Retinal pigment epithelial cell (primary cell): ENCODE data around the gene SNCAIP.

Source experiments
- DNase-seq: peaks from one replicate; pipeline ENCODE4 v3.0.0-alpha.2; 2010; ENCODE audit warnings: low read depth
- H3K4me3 ChIP-seq: 2 replicates; pipeline ENCODE4 v1.5.1; 2011; ENCODE audit warnings: mild to moderate bottlenecking, low read length, control low read depth, moderate library complexity
- TF ChIP-seq, protein P1 (sequence below): conservative IDR thresholded peaks from 2 replicates; pipeline ENCODE4 v1.5.1; 2011; ENCODE audit warnings: low read depth, low read length, control low read depth, inconsistent platforms

SNCAIP gene

DNA sequence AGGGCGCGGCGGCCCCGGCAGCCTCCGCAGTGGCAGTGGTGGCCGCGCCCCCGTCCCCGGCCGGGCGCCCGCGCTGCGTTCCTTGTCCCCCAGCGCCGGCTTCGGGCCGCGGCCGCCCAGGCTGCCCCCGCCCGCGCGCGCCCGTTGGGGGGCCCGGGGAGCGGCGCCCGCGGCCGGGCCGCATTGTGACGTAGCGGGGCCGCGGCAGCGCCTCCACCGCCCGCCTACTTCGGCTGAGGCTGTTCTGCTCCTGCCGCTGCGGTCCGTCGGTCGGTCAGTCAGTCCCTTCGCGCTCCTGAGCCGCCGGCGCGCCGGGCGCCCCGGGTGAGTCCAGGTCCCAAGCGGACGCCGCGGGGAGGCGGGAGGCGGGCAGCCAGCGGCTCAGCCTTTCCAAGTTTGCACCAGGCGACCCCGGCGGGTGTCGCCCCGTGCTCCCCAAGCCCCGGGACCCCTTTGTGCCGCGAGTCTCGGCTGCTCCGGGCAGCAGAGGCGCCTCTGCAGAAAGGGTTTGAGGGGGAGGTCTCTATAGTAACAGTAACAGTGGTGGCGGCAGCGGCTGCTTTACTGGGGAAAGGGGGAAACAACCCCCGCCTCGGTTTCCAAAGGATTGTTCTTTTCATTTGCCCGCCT, at the start of gene SNCAIP:
SNCAIP (plus strand) TSS at position 277 of the 630 bp plus-strand sequence. CDS start 78,898 bp downstream, outside the sequence.
- peak within 1 kb of the TSS; percentile 60 for H3K4me3 ChIP-seq
- DNase-seq, result no peak

DNA sequence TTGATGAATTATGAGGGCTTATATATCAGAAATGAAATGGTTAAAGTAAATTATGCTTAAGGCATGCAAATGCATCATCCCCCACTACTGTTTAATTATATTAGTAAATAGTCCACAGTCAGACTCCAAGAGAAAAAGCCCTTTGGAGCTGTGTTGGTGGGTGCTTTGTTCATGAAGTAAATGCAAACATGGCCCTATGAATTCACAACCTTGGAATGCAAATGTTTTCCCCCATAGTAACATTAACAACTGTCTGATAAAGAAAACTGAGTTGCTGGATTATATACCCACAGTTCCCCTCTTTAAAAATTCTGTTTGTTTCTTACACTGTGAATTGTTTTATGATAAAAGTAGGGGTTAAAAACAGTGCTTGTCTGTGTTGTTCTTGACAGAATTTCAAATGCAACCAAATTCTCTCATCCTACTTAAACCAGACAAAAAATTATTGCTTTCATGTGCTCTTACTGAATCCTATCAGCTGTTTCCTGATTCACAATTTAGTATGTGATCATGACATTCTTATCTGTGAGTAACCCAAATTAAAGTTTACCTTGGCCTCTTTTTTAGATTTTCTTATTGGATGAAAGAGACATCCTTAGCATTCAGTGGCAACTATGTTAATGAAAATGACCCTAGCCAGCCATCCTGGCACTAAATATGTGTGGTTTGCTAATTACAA, 48.5 kb upstream of the SNCAIP start:
- no peak for DNase-seq
- no peak overlapping the region for H3K4me3 ChIP-seq
- TF ChIP-seq, protein P1, sequence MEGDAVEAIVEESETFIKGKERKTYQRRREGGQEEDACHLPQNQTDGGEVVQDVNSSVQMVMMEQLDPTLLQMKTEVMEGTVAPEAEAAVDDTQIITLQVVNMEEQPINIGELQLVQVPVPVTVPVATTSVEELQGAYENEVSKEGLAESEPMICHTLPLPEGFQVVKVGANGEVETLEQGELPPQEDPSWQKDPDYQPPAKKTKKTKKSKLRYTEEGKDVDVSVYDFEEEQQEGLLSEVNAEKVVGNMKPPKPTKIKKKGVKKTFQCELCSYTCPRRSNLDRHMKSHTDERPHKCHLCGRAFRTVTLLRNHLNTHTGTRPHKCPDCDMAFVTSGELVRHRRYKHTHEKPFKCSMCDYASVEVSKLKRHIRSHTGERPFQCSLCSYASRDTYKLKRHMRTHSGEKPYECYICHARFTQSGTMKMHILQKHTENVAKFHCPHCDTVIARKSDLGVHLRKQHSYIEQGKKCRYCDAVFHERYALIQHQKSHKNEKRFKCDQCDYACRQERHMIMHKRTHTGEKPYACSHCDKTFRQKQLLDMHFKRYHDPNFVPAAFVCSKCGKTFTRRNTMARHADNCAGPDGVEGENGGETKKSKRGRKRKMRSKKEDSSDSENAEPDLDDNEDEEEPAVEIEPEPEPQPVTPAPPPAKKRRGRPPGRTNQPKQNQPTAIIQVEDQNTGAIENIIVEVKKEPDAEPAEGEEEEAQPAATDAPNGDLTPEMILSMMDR, result no peak

More for the DNA sequence above, at the start of gene SNCAIP:
- TF ChIP-seq, protein P1, result no peak

DNA sequence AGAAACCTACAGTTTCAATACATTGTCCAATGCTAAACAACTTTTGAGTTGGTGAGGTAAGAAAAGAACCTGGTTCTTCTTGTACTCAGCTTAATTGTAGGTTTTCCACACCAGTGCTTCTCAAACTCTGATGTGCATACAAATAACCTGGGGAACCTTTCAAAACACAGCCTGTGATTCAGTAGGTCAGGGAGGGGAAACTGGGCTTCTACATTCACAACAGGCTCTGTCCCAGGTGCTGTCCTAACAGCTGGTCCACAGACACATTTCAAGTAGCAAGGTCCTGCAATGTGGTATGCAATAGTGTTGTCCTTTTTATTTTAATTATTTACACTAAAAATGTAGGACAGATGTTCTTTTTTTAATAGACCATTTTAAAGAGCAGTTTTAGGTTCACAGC, 47.4 kb upstream of the SNCAIP start:
- DNase-seq, result no peak
- no peak overlapping the region for H3K4me3 ChIP-seq
- TF ChIP-seq, protein P1, result no peak

DNA sequence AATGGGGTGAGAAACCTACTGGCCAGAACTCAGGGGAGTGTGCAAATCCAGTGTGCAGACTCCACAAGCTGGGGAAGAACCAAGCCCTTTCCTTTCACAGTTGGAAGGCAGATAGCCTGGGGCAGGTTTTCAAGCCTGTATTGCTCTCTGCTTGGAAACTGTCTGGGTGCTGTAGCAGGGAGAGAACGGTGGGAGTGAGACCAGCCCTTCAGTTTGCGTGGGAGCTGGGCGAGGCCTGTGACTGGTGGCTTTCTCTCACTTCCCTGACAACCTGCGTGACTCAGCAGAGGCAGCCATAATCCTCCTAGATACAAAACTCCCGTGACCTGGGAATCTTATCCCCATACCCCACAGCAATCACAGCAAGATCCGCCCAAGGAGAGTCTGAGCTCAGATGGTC, 44.9 kb upstream of the SNCAIP start:
- no peak overlapping the region for H3K4me3 ChIP-seq

DNA sequence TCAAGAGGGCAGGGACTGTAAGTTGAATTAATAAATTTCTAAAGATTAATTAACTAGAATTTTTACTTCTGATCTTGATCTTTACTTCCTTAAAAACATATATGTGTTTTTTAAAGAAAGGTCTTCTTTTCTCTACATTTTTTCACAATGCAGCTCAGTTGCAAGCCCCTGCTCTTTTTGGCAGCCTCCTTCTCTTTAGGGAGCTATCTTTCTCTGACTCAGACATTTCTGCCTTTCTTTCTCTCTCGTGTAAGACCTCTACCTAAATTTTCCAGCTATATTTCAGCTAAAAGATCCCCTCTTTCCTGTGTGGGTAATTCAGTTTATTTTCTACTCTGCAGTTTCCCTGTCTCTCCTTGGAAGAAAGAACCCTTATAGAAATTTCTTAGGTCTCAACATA, 38.3 kb upstream of the SNCAIP start:
- no peak overlapping the region for H3K4me3 ChIP-seq
- no peak for DNase-seq
- TF ChIP-seq, protein P1, result no peak

More for the DNA sequence above, 44.9 kb upstream of the SNCAIP start:
- DNase-seq, result no peak
- TF ChIP-seq, protein P1, result no peak

DNA sequence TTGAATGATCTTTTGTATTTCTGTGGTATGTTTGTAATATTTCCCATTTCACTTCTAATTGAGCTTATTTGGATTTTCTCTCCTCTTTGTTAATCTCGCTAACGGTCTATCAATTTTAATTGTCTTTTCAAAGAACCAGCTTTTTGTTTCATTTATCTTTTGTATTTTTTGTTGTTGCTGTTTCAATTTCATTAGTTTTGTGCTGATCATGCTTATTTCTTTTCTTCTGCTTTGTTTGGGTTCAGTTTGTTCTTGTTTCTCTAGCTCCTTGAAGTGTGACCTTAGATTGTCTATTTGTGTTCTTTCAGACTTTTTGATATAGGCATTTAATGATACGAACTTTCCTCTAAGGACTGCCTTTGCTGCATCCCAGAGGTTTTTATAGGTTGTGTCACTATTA, 28.4 kb upstream of the SNCAIP start:
- no peak for DNase-seq
- TF ChIP-seq, protein P1, result no peak
- no peak overlapping the region for H3K4me3 ChIP-seq

DNA sequence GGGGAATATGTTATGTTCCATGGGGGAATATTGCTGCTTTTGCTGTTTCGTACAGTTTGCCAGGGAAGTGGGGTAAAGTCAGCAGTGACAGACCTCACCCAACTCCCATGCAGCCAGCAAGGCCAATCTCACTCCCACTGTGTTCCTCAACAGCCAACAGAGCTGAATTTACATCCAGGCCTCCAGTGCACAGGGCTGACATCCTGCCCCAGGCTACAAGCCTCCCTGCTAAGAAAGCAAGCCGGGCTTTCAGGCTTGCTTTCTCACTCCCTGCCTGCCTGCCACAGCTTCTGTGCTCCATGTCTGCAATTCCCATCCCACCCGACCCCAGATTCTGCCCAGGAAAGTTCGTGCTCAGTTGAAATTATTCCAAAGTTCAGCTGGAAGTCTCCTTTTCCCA, 25.5 kb upstream of the SNCAIP start:
- H3K4me3 ChIP-seq, result no peak overlapping the region
- TF ChIP-seq, protein P1, result no peak
- DNase-seq, result no peak
